Mononuclear cell (primary cell): ENCODE results near the gene ZNF20. TPM values are rescaled to one million over a fixed set of nuclear protein-coding genes. Genes with fewer than 3 reads are reported as not detected.
"Not testable (repeated sequence)": the region's sequence is repeated elsewhere in the genome, so short reads cannot be mapped to it uniquely, and the experiment has no call there.

ENCODE experiments used
- H3K27me3 ChIP-seq: 2 replicates; pipeline ENCODE4 v1.6.0; 2011; ENCODE audit warnings: low read length, control low read depth; ENCODE audit not compliant: insufficient read depth
- H3K4me1 ChIP-seq: 2 replicates; pipeline ENCODE4 v1.5.1; 2011; ENCODE audit warnings: mild to moderate bottlenecking, low read length, control low read depth; ENCODE audit not compliant: insufficient read depth
- H3K4me3 ChIP-seq: 2 replicates; pipeline ENCODE4 v1.5.1; 2011; ENCODE audit warnings: mild to moderate bottlenecking, low read length, moderate library complexity
- H3K9me3 ChIP-seq: 2 replicates; pipeline ENCODE4 v1.5.1; 2011; ENCODE audit warnings: low read depth, mild to moderate bottlenecking, control low read depth, low read length
- total RNA-seq: library from RNA; depleted of rRNA; stranded (reverse); fragments of >200 nt; gene quantifications from one replicate; pipeline ENCODE4 v1.2.3, GENCODE V29; 2012

ZNF20 gene
- total RNA-seq, 1 donor = 1.9 TPM

- peaks cover 23% of the 10 kb centered on the region for H3K4me1 ChIP-seq
- no peaks in the 10 kb centered on the region for H3K27me3 ChIP-seq
- peaks cover 5% of the 10 kb centered on the region for H3K9me3 ChIP-seq
- H3K4me3 ChIP-seq = peak overlapping the region; percentile 89
Observed at GRCh38 chr19:12139269-12139668, 881 bp downstream of the ZNF20 start.

GRCh38 chr19:12137221-12137940 lies 2.8 kb downstream of the ZNF20 start:
- peaks cover 23% of the 10 kb centered on the region for H3K4me1 ChIP-seq
- H3K4me3 ChIP-seq = no peak overlapping the region
- peaks cover 21% of the 10 kb centered on the region for H3K9me3 ChIP-seq
- no peaks in the 10 kb centered on the region for H3K27me3 ChIP-seq

DNA sequence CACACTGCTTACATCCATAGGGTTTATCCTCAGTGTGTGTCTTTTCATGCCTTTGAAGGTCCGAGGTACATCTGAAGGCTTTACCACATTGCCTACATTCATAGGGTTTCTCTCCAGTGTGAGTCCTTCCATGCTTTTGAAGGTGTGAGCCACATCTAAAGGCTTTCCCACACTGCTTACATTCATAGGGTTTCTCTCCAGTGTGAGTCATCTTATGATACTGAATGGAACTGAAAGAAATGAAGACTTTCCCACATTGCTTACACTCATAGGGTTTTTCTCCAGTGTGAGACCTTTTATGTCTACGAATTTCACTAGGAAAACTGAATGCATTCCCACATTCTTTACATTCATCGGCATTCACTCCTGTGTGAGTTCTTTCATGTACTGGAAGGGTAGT lies 7.1 kb downstream of the ZNF20 start:
- H3K27me3 ChIP-seq = no peaks in the 10 kb centered on the region
- H3K4me3 ChIP-seq = no peak overlapping the region
- peaks cover 35% of the 10 kb centered on the region for H3K9me3 ChIP-seq
- H3K4me1 ChIP-seq = no peaks in the 10 kb centered on the region

- Histone ChIP-seq H3K4me3 (no peak overlapping the region), H3K9me3 (peaks cover 7% of the 10 kb centered on the region), H3K4me1 (no peaks in the 10 kb centered on the region), H3K27me3 (no peaks in the 10 kb centered on the region)
Observed at GRCh38 chr19:12126707-12127106, 13.4 kb downstream of the ZNF20 start.

DNA sequence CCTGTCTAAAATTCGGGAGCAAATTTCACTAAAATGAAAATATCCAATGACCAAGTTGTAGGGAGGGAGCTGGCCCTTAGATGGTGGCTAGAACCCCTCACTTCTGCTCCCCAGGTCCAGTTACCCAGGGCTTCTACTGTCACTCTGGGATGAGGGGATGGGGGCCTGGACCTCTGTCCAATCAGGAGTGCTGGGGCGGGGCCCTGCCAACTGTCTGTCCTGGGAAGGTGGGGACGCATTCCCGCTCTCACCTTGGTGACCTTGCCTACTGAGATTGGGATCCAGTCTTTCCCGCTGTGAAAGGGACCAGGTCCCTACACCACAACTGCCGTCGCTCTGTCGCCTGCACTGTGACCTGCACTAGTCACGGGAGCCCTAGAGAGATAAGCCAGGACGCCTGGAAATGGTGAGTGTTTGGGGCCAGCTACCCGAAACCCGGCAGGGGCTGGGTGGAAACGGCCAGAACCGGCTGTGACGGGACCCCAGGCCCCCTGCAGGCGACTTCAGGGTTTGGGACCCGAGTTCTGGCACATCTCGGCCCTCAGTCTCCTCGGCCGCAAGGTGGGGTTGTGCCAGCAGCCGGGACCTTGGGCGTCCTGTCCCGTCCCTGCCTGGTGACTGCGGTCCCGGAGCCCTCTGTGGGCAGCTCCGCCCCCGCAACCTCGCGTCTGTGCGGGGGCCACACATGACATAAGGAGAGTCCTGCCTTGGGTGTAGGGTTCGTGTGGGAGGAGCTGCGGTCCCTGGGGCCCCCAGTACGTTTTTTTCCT lies 22.8 kb downstream of the ZNF20 start:
- peaks cover 12% of the 10 kb centered on the region for H3K9me3 ChIP-seq
- no peaks in the 10 kb centered on the region for H3K4me1 ChIP-seq
- no peaks in the 10 kb centered on the region for H3K27me3 ChIP-seq
- H3K4me3 ChIP-seq = no peak overlapping the region

- Histone ChIP-seq H3K27me3 (no peaks in the 10 kb centered on the region), H3K4me1 (no peaks in the 10 kb centered on the region), H3K9me3 (peaks cover 35% of the 10 kb centered on the region), H3K4me3 (no peak overlapping the region)
Observed at GRCh38 chr19:12113121-12113520, 27.0 kb downstream of the ZNF20 start.

DNA sequence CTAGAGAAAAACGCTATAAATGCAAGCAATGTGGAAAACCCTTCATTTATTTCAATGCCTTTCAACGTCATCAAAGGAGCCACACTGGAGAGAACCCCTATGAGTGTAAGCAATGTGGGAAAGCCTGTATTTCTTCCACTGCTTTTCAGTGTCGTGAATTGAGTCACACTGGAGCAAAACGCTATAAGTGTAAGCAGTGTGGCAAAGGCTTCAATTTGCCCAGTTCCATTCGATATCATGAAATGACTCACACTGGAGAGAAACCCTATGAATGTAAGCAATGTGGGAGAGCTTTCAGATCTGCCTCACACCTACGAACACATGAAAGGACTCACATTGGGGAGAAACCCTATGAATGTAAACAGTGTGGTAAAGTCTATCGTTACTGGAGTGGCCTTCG lies 27.4 kb downstream of the ZNF20 start:
- no peak overlapping the region for H3K4me3 ChIP-seq
- no peaks in the 10 kb centered on the region for H3K27me3 ChIP-seq
- no peaks in the 10 kb centered on the region for H3K4me1 ChIP-seq
- peaks cover 35% of the 10 kb centered on the region for H3K9me3 ChIP-seq

GRCh38 chr19:12111943-12112637 lies 28.1 kb downstream of the ZNF20 start:
- H3K27me3 ChIP-seq = no peaks in the 10 kb centered on the region
- no peaks in the 10 kb centered on the region for H3K4me1 ChIP-seq
- peaks cover 35% of the 10 kb centered on the region for H3K9me3 ChIP-seq
- no peak overlapping the region for H3K4me3 ChIP-seq

GRCh38 chr19:12111176-12111575 lies 29.0 kb downstream of the ZNF20 start:
- Histone ChIP-seq H3K9me3 (peaks cover 35% of the 10 kb centered on the region), H3K4me1 (no peaks in the 10 kb centered on the region), H3K4me3 (no peak overlapping the region), H3K27me3 (no peaks in the 10 kb centered on the region)

- H3K9me3 ChIP-seq, H3K4me3 ChIP-seq, H3K4me1 ChIP-seq, H3K27me3 ChIP-seq: not testable (repeated sequence)
Observed at GRCh38 chr19:12103909-12104308, 36.2 kb downstream of the ZNF20 start.

- Histone ChIP-seq H3K4me1 (peaks cover 5% of the 10 kb centered on the region), H3K4me3 (no peak overlapping the region), H3K9me3 (no peaks in the 10 kb centered on the region), H3K27me3 (no peaks in the 10 kb centered on the region)
Observed at GRCh38 chr19:12098040-12098439, 42.1 kb downstream of the ZNF20 start.

DNA sequence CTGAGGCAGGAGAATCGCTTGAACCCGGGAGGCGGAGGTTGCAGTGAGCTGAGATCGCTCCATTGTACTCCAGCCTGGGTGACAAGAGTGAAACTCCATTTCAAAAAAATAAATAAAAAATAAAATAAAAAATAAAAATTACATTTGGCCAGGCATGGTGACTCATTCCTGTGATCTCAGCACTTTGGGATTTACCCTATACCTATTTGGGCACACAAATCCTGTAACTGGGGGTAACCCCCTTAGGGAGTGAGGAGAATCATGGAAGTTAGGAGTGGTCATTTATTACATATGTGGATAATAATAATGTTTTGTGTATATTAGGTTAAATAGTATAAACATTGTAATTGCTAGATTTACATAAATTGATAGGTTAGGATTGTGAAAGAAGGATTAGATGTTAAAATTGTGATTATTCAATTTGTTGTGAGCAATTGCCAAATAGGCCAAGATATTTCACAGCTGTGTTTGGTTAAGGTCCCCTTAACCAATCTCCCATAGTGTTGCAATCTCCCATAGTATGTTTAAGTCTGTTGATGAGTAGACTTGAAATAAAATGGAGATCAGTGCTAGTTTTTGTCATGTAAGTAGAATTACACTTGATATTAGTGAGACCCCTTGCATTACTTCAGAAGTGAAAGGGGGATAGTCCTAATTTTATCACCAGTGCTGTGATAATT lies 44.9 kb downstream of the ZNF20 start:
- Histone ChIP-seq H3K4me3 (no peak overlapping the region), H3K27me3 (no peaks in the 10 kb centered on the region), H3K9me3 (no peaks in the 10 kb centered on the region), H3K4me1 (peaks cover 15% of the 10 kb centered on the region)

DNA sequence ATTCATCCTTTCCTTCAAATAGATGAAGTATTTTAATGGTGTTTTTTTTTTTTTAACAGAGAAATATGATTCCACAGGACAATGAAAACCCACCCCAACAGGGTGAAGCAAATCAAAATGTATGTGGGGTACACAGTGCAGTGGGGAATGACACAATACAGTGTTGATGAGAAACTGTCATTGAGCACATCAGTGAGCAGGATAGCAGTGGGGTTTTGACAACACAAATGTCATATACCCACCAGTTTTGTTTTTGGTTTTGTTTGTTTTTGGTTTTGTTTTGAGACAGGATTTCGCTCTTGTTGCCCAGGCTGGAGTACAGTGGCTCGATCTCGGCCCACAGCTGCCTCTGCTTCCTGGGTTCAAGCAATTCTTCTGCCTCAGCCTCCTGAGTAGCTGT lies 46.4 kb downstream of the ZNF20 start:
- no peak overlapping the region for H3K4me3 ChIP-seq
- H3K9me3 ChIP-seq = no peaks in the 10 kb centered on the region
- H3K4me1 ChIP-seq = peaks cover 15% of the 10 kb centered on the region
- H3K27me3 ChIP-seq = no peaks in the 10 kb centered on the region

GRCh38 chr19:12092956-12093355 lies 47.2 kb downstream of the ZNF20 start:
- Histone ChIP-seq H3K4me1 (peaks cover 15% of the 10 kb centered on the region), H3K27me3 (no peaks in the 10 kb centered on the region), H3K9me3 (no peaks in the 10 kb centered on the region), H3K4me3 (peak overlapping the region; percentile 37)
